GM11168 (cell line): Measurements from ENCODE around the gene ALLC.

Experiments
- in situ Hi-C: fragments of 300-500 bp; cut with MboI; formaldehyde crosslinking; loops from one replicate; pipeline ENCODE4 v1.12.0; 2022; ENCODE audit warnings: low sequenced_read_pairs; ENCODE audit not compliant: unreplicated experiment

Gene ALLC

GRCh38 chr2:3637692-3638455 lies 20.1 kb upstream of the ALLC start:
- in situ Hi-C loops, result loop anchor here (5.0 kb wide), 1 partner anchor 51 kb away; no protein-coding TSS in a partner anchor

- in situ Hi-C loops, result loop anchor here (5.0 kb wide), 1 partner anchor 51 kb away; no protein-coding TSS in a partner anchor
These were observed 19.6 kb upstream of the ALLC start for GRCh38 chr2:3638456-3638810.

- in situ Hi-C loops, result loop anchor here (5.0 kb wide), 1 partner anchor 52 kb away; no protein-coding TSS in a partner anchor
These were observed 18.9 kb upstream of the ALLC start for GRCh38 chr2:3639015-3639630.

- in situ Hi-C loops, result loop anchor here (5.0 kb wide), 1 partner anchor 52 kb away; no protein-coding TSS in a partner anchor
These were observed 18.3 kb upstream of the ALLC start for GRCh38 chr2:3639653-3640052.

GRCh38 chr2:3641181-3641580 lies 16.8 kb upstream of the ALLC start:
- in situ Hi-C loops, result no loop called here

- in situ Hi-C loops, result no loop called here
These were observed 16.1 kb upstream of the ALLC start for GRCh38 chr2:3641841-3642421.

GRCh38 chr2:3642521-3643215 lies 15.3 kb upstream of the ALLC start:
- in situ Hi-C loops, result no loop called here

- in situ Hi-C loops, result no loop called here
These were observed 14.4 kb upstream of the ALLC start for GRCh38 chr2:3643371-3644245.

GRCh38 chr2:3644246-3644525 lies 13.8 kb upstream of the ALLC start:
- in situ Hi-C loops, result no loop called here

GRCh38 chr2:3644891-3645605 lies 13.0 kb upstream of the ALLC start:
- in situ Hi-C loops, result no loop called here

- in situ Hi-C loops, result no loop called here
These were observed 12.1 kb upstream of the ALLC start for GRCh38 chr2:3645745-3646389.

GRCh38 chr2:3646446-3646845 lies 11.6 kb upstream of the ALLC start:
- in situ Hi-C loops, result no loop called here

GRCh38 chr2:3647246-3647645 lies 10.8 kb upstream of the ALLC start:
- in situ Hi-C loops, result no loop called here

GRCh38 chr2:3647831-3648651 lies 10.0 kb upstream of the ALLC start:
- in situ Hi-C loops, result no loop called here

- in situ Hi-C loops, result no loop called here
These were observed 9.3 kb upstream of the ALLC start for GRCh38 chr2:3648652-3649177.

GRCh38 chr2:3649581-3649980 lies 8.4 kb upstream of the ALLC start:
- in situ Hi-C loops, result no loop called here

GRCh38 chr2:3650140-3650920 lies 7.7 kb upstream of the ALLC start:
- in situ Hi-C loops, result no loop called here
